ENCODE data around the gene PDK2. TPM values are rescaled to one million over a fixed set of nuclear protein-coding genes. Genes with fewer than 3 reads are reported as not detected.

PDK2 gene
- 12.3 and 26.1 TPM in 2 replicates for total RNA-seq

DNA sequence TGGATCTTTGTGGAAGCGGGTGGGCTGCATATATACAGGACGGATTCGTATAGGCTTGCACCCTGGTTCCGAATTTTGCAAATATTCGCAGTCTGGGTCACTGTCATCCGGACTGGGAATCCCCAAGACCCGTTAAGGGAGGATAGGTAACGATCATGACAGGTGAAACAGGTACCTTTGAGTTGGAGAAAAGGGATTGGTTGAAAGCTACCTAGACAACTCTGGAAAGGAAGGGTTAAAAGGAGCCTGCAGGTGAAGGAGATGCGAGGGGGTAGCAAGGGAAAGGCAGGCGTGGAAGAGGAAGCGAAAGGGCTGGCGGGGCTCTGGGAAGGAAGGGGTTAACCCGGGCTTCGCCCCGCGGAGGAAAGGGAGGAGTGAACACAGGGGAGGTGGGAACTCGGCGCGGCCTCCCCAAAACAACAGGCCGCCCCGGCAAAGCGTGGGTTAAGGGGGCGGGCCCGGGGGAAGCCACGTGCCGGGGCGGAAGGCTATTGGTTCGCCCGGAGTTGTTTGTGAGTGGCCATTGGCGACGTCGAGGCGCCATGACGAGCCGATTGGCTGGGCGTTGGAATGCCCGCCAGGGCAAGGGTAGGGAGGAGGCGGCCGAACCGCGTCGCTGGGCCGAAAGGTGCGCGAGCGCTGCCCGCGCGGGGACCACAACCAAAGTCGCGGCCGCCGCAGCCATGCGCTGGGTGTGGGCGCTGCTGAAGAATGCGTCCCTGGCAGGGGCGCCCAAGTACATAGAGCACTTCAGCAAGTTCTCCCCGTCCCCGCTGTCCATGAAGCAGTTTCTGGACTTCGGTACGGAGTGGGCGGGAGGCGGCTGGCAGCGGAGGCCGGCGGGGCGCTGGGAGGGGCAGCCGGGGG, at the start of gene PDK2:
PDK2 (plus strand) TSS at position 599 of the 867 bp plus-strand sequence; CDS start at position 684, 85 bp downstream.

DNA sequence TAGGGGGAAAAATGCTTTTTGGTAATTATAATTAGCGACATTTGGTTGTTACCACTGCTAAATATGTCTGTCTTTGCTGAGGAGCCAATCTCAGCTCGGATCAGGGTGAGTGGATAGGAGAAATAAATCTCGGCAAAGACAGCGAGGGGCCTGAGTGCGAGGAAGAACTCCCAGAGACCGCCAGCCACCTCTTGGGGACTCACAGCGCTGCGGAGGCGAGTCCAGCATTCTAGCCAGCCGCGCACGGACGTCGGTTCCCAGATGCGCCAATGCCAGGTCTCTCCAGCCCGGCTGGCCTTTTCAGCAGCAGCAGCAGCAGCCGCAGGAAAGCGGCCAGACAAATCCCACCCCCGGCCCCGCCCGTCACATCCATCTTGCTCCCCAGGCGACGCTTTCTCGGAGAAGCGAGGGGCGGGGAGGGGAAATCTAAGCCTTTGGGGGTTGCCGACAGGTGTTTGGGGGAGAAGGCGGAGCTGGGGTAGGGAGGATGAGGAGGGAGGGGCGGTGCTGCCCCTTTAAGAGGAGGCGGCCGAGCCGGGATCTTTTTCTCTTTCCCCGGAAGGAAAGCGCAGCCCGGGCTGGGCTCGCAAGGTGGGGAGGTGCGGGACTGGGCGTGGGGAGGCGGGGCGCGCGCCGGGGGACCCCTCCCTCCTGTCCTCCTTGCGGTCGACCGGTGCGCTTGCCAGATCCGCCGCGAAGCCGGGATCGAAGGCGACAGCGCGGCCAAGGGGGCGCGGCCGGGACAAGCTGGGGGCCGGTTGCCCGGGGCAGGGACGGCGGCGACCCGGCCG, 39.5 kb upstream of the PDK2 start, which contains the start of gene ITGA3:
ITGA3 (plus strand) TSS at position 685 of the 791 bp plus-strand sequence. CDS start 330 bp downstream, outside the sequence.

DNA sequence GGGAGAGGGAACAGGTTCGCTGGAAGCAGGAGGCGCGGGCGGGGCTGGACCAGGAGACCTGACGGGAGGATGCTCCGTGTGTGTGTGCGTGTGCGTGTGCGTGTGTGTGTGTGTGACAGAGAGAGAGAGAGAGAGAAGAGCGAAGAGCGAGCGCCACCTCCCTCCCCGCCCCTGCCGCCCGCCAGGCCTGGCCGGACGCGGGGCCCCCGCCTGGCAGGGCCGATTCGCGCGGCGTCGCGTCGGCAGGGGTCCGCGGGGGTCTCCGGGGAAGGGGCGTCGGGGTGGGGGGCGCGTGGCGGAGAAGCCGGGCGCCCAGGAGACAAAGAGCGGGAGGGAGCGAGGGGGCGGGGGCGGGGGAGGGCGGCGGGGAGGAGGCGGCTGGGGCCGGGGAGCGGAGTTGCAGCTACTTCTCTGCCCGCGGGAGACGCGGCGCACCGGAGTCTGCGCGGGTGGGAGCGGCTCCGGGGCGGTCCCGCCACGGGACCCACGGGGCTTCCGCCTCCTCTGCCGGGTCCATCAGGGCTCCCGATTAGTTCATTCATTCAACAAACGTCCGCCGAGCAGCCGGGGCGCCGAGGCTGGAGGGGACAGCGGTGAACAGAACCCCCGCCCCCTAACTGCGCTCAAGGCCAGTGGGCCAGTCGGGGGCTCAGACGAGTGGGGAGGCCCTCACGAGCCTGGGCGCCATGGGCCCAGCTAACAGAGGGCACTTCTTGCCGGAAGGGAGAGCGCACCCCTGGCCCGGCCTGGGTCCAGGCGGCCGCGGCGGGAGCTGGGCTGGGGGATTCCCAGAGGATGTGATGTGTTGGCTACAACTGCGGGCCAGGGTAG, 34.8 kb downstream of the PDK2 start, which contains the start of gene SAMD14:
SAMD14 (minus strand) TSS at position 433 of the 831 bp plus-strand sequence. CDS start 5,201 bp downstream, outside the sequence.

DNA sequence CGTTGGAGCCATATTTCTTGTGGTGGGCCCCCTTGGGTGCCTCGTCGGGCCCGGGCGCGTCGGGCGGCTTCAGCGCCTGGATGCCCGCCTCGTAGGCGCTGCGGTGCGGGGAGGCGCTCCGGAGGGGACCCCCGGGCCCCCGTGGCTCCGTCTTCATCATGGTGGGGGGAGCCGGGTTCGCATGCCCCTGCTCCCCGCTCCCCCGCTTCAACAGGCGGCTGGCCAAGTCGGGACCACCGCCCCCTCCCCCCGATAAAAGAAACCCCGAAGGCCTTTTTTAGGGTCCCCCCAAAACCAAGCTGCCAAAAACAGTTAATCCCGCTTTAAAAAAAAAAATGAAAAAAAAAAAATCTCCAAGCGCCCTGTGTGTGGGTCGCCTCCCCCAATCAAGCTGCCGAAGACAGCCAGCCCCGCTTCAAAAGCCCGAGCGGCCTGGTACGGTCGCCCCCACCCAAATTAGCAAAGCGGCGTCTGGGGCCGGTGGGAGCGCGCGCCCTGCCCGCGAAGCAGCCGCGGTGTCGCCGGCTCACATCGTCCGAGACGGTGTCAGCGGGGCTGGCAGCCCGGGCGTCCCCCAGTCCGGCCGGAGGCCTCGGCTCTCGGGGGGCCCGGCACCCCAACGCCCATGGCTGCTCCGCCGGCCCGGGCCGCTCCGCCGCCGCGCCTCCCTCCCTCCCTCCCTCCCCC, 55.3 kb downstream of the PDK2 start, which contains the start of gene PPP1R9B:
PPP1R9B (minus strand) TSS at position 324 of the 687 bp plus-strand sequence; CDS start at position 160, 164 bp downstream.

Other genes starting within 250 kb of the PDK2 start
- not detected in 2 replicates for gene TAC4, start 247.3 kb upstream of the PDK2 start, total RNA-seq
- not detected in 2 replicates for gene DLX4, start 126.2 kb upstream of the PDK2 start, total RNA-seq
- under 0.01 and 0.98 TPM in 2 replicates for gene DLX3, start 100.1 kb upstream of the PDK2 start, total RNA-seq
- gene ITGA3, start 39.2 kb upstream of the PDK2 start, total RNA-seq = 21.7 and 133 TPM in 2 replicates
- gene SAMD14, start 34.8 kb downstream of the PDK2 start, total RNA-seq = 0.37 and 0.59 TPM in 2 replicates
- gene PPP1R9B, start 55.3 kb downstream of the PDK2 start, total RNA-seq = 27.2 and 38.5 TPM in 2 replicates
- not detected in 2 replicates for gene SGCA, start 70.7 kb downstream of the PDK2 start, total RNA-seq
- 577 and 1,334 TPM in 2 replicates for gene COL1A1, start 106.3 kb downstream of the PDK2 start, total RNA-seq
- not detected in 2 replicates for gene TMEM92, start 179.1 kb downstream of the PDK2 start, total RNA-seq

Data from subcutaneous preadipocyte (primary cell).